SKM-1 treated with dmso at 0.1 percent for 144 hours (cell line): ENCODE measurements around the gene NEDD4L.

Experiments used
- DNase-seq: peaks from one replicate; lab custom pipeline; 2025; ENCODE audit not compliant: unreplicated experiment; lab: John Stamatoyannopoulos, UW

The NEDD4L gene

DNA sequence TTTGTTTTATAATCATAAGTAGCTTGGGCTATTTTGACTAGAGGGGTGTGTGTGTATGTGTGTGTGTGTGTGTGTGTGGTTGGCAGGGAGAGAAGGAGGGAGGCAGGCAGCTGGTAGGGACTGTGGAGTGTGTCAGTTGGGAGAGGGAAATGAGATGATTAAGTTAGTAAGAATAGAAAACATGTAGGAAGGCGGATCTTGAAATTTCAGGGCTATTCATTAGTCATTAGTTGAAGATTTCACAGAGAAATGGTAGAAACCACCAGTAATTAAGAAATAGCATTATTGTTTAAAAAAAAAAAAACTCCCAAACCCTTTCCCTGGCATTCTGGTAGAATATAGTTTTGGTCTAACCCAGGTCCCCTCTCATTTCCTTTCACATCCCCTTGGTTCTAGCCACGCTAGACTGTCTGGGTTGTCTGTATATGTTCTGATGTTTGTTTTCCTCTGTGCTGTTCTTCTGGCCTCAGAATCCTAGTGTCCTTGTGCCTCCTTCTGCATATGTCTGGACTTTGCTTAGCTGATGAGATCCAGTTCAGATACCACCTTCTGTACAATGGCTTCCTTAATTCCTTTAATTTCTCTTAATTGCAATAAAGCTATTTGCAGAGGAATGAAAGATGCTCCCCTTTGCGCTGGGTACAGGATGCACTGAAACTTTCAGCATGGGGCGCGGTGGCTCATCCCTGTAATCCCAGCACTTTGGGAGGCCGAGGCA lies 161.6 kb downstream of the NEDD4L start:
- DNase-seq: no peak

- DNase-seq: no peak
These were observed 163.6 kb downstream of the NEDD4L start for GRCh38 chr18:58207520-58208152.

DNA sequence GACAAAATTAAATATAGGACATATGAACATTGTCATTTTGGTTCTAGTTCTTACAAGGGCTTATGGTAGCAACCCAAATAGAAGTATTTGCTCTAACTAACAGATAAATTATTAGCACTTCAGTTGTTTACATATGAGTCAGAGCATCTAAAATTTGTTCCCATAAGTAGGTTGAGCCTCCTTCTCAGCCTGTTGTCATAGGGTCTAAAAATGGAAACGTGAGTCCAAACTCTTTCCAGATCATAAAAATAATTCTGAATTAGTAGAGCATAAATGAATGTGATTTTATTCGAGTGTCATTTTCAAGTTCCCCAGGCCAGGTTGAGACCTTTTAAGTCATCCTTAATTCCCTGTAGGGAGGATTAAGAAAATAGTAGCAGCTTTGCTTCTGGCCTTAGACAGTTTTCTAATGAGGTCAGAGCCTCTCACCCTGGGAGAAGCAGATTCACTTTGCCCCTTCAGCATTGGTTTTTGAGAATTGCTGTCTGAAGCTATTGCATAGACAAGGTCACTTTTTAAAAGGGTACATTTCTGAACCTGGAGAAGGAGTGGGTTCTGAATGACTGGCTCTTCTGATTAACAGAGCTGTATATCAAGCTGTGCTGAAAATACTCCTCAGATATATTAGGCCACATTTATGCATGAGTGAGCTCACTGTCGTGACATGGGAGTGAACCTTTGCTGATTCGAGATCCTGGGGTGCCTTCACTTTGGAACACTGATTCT lies 164.3 kb downstream of the NEDD4L start:
- no peak for DNase-seq

GRCh38 chr18:58209326-58209725 lies 165.3 kb downstream of the NEDD4L start:
- DNase-seq: no peak

GRCh38 chr18:58211510-58211909 lies 167.5 kb downstream of the NEDD4L start:
- DNase-seq: no peak

DNA sequence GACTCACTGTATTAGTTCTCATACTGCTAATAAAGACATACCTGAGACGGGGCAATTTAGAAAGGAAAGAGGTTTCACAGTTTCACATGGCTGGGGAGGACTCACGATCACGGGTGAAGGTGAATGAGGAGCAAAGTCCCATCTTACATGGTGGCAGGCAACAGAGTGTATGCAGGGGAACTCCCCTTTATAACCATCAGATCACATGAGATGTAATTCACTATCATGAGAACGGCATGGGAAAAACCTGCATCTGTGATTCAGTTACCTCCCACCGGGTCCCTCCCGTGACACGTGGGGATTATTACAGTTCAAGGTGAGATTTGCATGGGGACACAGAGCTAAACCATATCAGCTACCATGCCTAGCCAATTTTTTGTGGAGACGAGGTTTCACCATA lies 168.2 kb downstream of the NEDD4L start:
- no peak for DNase-seq

GRCh38 chr18:58213440-58213839 lies 169.4 kb downstream of the NEDD4L start:
- peak; percentile 60 for DNase-seq

DNA sequence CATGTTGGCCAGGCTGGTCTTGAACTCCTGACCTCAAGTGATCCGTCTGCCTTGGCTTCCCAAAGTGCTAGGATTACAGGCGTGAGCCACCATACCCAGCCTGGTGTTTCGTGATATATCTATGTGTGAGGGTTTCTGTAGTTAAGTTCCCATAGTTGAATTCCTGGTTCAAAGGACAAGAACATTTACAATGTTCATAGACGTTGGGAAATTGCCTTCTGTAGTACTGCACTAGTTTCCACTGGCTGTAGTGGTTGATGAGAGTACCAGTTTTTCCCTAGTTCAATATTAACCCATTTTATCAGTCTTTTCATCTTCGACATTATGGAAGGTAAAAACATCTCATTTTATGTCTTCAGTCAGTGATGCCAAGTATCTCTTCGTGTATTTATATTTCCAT lies 171.0 kb downstream of the NEDD4L start:
- DNase-seq: no peak

DNA sequence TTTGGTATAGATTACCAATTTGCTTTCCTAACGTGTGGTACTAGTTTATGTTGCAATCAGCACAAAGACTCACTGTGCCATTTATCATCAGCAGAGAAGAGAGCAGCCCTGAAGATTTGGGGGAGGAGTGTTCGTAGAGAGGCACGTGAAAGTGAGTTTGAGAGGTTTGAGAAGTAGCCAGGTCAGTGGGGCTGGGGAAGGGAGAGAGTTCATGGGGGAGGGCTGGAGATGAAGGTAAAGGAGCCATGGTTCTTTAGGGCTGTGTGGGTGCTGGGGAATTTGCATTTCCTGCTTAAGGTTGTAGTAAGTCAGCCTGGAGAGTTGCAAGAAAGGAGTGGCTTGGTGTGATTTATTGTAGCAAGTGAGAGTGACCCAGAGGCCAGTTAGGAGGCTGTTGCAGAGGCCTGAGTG lies 172.1 kb downstream of the NEDD4L start:
- DNase-seq: no peak

DNA sequence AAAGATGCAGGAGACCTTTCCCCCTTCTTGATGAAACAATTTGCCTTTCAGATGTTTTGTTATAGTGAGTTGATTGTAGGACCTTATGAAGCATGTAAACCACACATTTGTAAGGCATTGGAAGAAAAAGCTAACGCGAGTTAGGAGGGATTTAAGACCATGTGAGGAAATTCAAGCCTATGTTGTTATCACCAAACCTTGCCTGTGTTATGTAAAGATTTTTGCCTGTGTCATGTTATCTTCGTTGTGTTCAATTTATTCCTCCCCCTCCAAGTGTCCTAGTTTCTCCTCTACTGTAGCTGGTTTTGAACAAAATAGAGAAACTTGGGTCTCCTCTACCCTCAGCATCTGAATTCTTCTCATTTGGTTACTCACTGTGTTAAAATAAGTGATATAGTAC lies 173.0 kb downstream of the NEDD4L start:
- no peak for DNase-seq

GRCh38 chr18:58218117-58218516 lies 174.1 kb downstream of the NEDD4L start:
- DNase-seq: no peak

GRCh38 chr18:58221060-58221725 lies 177.2 kb downstream of the NEDD4L start:
- DNase-seq: no peak

- no peak for DNase-seq
These were observed 178.6 kb downstream of the NEDD4L start for GRCh38 chr18:58222432-58223125.

- no peak for DNase-seq
These were observed 179.8 kb downstream of the NEDD4L start for GRCh38 chr18:58223717-58224424.

- no peak for DNase-seq
These were observed 180.4 kb downstream of the NEDD4L start for GRCh38 chr18:58224425-58224750.

- DNase-seq: no peak
These were observed 181.1 kb downstream of the NEDD4L start for GRCh38 chr18:58225101-58225500.

DNA sequence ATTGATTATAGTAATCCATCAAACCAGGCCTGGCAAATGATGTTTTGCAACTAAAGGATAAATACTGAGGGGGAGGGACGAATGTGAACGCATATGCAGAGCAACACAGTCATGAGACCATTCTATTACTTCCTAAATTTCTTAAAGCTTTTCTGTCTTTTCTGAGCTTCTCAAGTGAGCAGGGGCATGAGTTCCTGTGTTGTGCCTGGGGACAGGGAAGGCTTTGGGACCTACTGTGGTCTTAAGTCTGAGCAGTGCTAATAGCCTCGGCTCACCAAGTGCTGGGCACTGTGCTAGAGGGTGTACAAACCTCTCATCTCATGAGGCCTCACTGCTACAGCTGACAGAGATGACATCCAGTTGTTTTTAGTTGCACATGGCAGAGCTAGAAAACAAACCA lies 182.4 kb downstream of the NEDD4L start:
- DNase-seq: no peak

DNA sequence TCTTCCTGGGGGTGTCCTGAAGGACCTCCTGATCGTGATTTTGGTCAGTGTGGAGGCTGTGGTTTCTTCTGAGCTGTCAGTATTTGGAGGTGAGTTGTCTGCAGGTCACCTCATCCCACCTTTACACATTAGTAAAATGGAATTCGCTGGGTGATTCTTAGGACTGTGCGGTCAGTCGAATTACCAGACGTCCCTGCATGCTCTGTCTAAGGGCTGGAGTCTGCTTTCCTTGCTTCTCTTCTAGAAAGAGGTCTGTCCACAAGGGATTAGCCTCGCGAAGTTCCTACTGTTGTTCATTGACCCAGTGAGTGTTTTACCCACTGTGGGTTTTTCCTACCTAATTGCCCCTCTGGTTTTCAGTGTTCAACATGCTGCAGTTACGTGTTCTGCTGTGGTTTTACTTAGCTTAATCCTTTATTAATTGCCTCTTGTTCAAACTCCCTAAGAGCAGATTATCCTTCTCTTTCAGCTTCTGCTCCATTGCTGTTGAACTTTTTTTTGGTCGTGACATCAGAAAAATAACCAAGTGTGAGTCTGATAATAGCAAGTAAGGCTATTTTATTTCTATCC lies 183.4 kb downstream of the NEDD4L start:
- DNase-seq: no peak

DNA sequence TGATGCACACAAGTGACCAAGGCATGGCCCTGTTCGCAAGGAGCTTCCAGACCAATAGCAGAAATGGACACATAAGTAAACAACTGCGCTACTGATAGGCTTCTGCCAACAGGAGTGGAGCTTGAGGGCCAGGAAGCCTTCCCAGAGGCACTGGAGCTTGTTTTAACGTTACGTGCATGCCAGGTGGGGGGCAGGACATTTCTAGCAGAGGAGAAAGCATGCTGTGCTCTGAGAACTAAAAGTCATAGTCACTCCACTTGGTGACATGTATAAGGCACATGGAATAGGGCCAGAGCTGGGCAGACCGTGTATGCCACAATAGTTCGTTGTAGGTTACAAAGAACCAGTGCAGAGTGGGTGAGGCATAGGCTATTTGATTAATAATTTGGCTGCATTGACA lies 184.2 kb downstream of the NEDD4L start:
- DNase-seq: no peak

- no peak for DNase-seq
These were observed 184.7 kb downstream of the NEDD4L start for GRCh38 chr18:58228762-58229161.
